H1 (cell line): ENCODE data around the gene MCC. TPM values are rescaled to one million over a fixed set of nuclear protein-coding genes. Genes with fewer than 3 reads are reported as not detected.

Experiments used
- CTCF ChIA-PET: fragments of 300-600 bp; sonication (Branson Sonifier 250); formaldehyde crosslinking; loops from one replicate; lab custom pipeline; 2021; ENCODE audit not compliant: partially characterized antibody; lab: Charles Lee
- POLR2A ChIA-PET: fragments of 300-600 bp; sonication (Branson Sonifier 250); formaldehyde crosslinking; loops from one replicate; lab custom pipeline; 2021; ENCODE audit warnings: inconsistent platforms; ENCODE audit not compliant: partially characterized antibody; lab: Charles Lee
- DNase-seq, 2 experiments: peaks; one replicate each; pipeline versions ENCODE4 v3.0.0 to v3.0.0-alpha.2; 2010 to 2022; ENCODE audit warnings: low spot score in 2 of 2, low read depth in 1 of 2, mixed read lengths in 1 of 2
- FAIRE-seq: peaks from 2 replicates; lab custom pipeline; 2011; peaks lifted over from hg19 to GRCh38; lab: Jason Lieb, UNC
- H2AFZ ChIP-seq: 2 replicates; pipeline ENCODE4 v1.8.1; 2012; ENCODE audit warnings: low read length, inconsistent platforms
- H2AK5ac ChIP-seq: 2 replicates; pipeline ENCODE4 v1.6.1; 2013; ENCODE audit warnings: low read depth, low read length
- H2BK120ac ChIP-seq: replicated peaks from 2 replicates; pipeline ENCODE3; 2013; ENCODE audit warnings: low read depth, low read length, inconsistent platforms
- H2BK12ac ChIP-seq: 2 replicates; pipeline ENCODE4 v1.6.1; 2013; ENCODE audit warnings: low read depth, low read length
- H2BK15ac ChIP-seq: 2 replicates; pipeline ENCODE4 v1.6.1; 2013; ENCODE audit warnings: low read length
- H2BK20ac ChIP-seq: 2 replicates; pipeline ENCODE4 v1.6.1; 2013; ENCODE audit warnings: low read length
- H2BK5ac ChIP-seq: 2 replicates; pipeline ENCODE4 v1.6.1; 2013; ENCODE audit warnings: low read depth, low read length
- H3K14ac ChIP-seq: 2 replicates; pipeline ENCODE4 v1.6.1; 2013; ENCODE audit warnings: inconsistent platforms; ENCODE audit not compliant: insufficient read length
- H3K18ac ChIP-seq: 2 replicates; pipeline ENCODE4 v1.6.1; 2013; ENCODE audit warnings: low read length; ENCODE audit errors: extremely low read depth
- H3K23ac ChIP-seq: 2 replicates; pipeline ENCODE4 v1.6.1; 2013; ENCODE audit warnings: inconsistent platforms; ENCODE audit not compliant: insufficient read length
- H3K23me2 ChIP-seq: 2 replicates; pipeline ENCODE4 v1.6.1; 2013; ENCODE audit warnings: low read depth, low read length
- H3K27ac ChIP-seq: 2 replicates; pipeline ENCODE4 v1.6.1; 2011; ENCODE audit warnings: low read depth, low read length, inconsistent platforms
- H3K27me3 ChIP-seq, 4 experiments: replicated peaks in 1 of 4; 1 replicate in 1 of 4; 2 replicates in 3 of 4; pipeline versions ENCODE4 v1.6.1 to v1.8.1; 2011 to 2013; ENCODE audit warnings: low read length in 3 of 4, mild to moderate bottlenecking in 3 of 4, inconsistent platforms in 2 of 4, mixed read lengths in 2 of 4, moderate library complexity in 1 of 4; ENCODE audit not compliant: control insufficient read depth in 3 of 4, insufficient read depth in 3 of 4; ENCODE audit errors: extremely low read depth in 1 of 4
- H3K36me3 ChIP-seq, 4 experiments: 2 replicates each; pipeline versions ENCODE4 v1.6.1 to v1.8.1; 2011 to 2013; ENCODE audit warnings: mild to moderate bottlenecking in 4 of 4, low read length in 3 of 4, moderate library complexity in 2 of 4, control low read depth in 1 of 4, inconsistent platforms in 1 of 4; ENCODE audit not compliant: insufficient read depth in 4 of 4, control insufficient read depth in 2 of 4
- H3K4ac ChIP-seq: replicated peaks from 2 replicates; pipeline ENCODE3; 2013; ENCODE audit warnings: low read length, low read depth, mixed read lengths, inconsistent platforms; ENCODE audit not compliant: insufficient read length
- H3K4me1 ChIP-seq, 4 experiments: replicated peaks in 1 of 4; 1 replicate in 1 of 4; 2 replicates in 3 of 4; pipeline versions ENCODE4 v1.6.1 to v1.8.1; 2011 to 2013; ENCODE audit warnings: low read length in 3 of 4, inconsistent platforms in 2 of 4, mixed read lengths in 1 of 4; ENCODE audit not compliant: insufficient read depth in 4 of 4, control insufficient read depth in 3 of 4
- H3K4me2 ChIP-seq, 2 experiments: 2 replicates each; pipeline versions ENCODE4 v1.6.1 to v1.8.1; 2011 to 2013; ENCODE audit warnings: low read depth in 2 of 2, low read length in 2 of 2, control low read depth in 1 of 2, inconsistent platforms in 1 of 2, mild to moderate bottlenecking in 1 of 2; ENCODE audit not compliant: insufficient read depth in 1 of 2
- H3K4me3 ChIP-seq, 4 experiments: fragments of 200-600, 300-600 bp in 1 of 4; sonication (generic), shearing (Covaris generic), sonication (Bioruptor Twin) in 1 of 4; 2 replicates each; pipeline versions ENCODE4 v1.5.1 to v1.8.1; 2011 to 2016; ENCODE audit warnings: low read length in 4 of 4, low read depth in 3 of 4, control low read depth in 2 of 4, inconsistent platforms in 2 of 4, mild to moderate bottlenecking in 2 of 4, mixed read lengths in 1 of 4, moderate library complexity in 1 of 4; ENCODE audit not compliant: insufficient read depth in 2 of 4; ENCODE audit errors: extremely low read depth in 1 of 4
- H3K56ac ChIP-seq: replicated peaks from 2 replicates; pipeline ENCODE3; 2013; ENCODE audit warnings: low read depth, mild to moderate bottlenecking, mixed read lengths, low read length, inconsistent platforms; ENCODE audit not compliant: insufficient read length
- H3K79me1 ChIP-seq: 2 replicates; pipeline ENCODE4 v1.6.1; 2013; ENCODE audit warnings: low read depth, low read length, control low read depth
- H3K79me2 ChIP-seq, 2 experiments: 2 replicates each; pipeline versions ENCODE4 v1.6.1 to v1.8.1; 2012 to 2013; ENCODE audit warnings: low read length in 2 of 2, mild to moderate bottlenecking in 2 of 2, inconsistent platforms in 1 of 2; ENCODE audit not compliant: insufficient read depth in 2 of 2, control insufficient read depth in 1 of 2
- H3K9ac ChIP-seq, 4 experiments: replicated peaks in 1 of 4; 1 replicate in 1 of 4; 2 replicates in 3 of 4; pipeline versions ENCODE4 v1.6.1 to v1.8.1; 2011 to 2013; ENCODE audit warnings: low read depth in 3 of 4, low read length in 3 of 4, control low read depth in 2 of 4, mild to moderate bottlenecking in 2 of 4, moderate library complexity in 2 of 4, inconsistent platforms in 1 of 4; ENCODE audit errors: extremely low read depth in 1 of 4
- H3K9me3 ChIP-seq, 2 experiments: 2 replicates each; pipeline versions ENCODE4 v1.6.1 to v1.8.1; 2012 to 2013; ENCODE audit warnings: mild to moderate bottlenecking in 2 of 2, moderate library complexity in 2 of 2, control low read depth in 1 of 2, inconsistent platforms in 1 of 2, low read depth in 1 of 2, low read length in 1 of 2, mixed read lengths in 1 of 2; ENCODE audit not compliant: insufficient read depth in 2 of 2
- H4K20me1 ChIP-seq, 2 experiments: replicated peaks in 1 of 2; 2 replicates each; pipeline versions ENCODE3 to v1.8.1; 2011 to 2013; ENCODE audit warnings: inconsistent platforms in 2 of 2, low read length in 2 of 2, mild to moderate bottlenecking in 1 of 2; ENCODE audit not compliant: insufficient read depth in 2 of 2, control insufficient read depth in 1 of 2
- H4K5ac ChIP-seq: 2 replicates; pipeline ENCODE4 v1.6.1; 2013; ENCODE audit warnings: low read length, low read depth, mixed read lengths, inconsistent platforms; ENCODE audit not compliant: insufficient read length
- H4K8ac ChIP-seq: 2 replicates; pipeline ENCODE4 v1.8.0; 2013; ENCODE audit warnings: mild to moderate bottlenecking, moderate library complexity, low read length, inconsistent platforms; ENCODE audit not compliant: insufficient read depth; ENCODE audit errors: extremely low read depth
- H4K91ac ChIP-seq: replicated peaks from 2 replicates; pipeline ENCODE3; 2013; ENCODE audit warnings: low read length, mixed read lengths, inconsistent platforms; ENCODE audit not compliant: insufficient read length
- CBX8 ChIP-seq: fragments of 300-800, 300-1000 bp; sonication (generic); IDR thresholded peaks from 2 replicates; pipeline ENCODE4 v1.7.1; 2016; ENCODE audit warnings: low read depth, low read length, borderline replicate concordance
- CHD1 ChIP-seq: IDR thresholded peaks from 2 replicates; pipeline ENCODE4 v1.6.1; 2012; ENCODE audit warnings: low read depth, low read length, improper control_type of control experiment
- GABPA ChIP-seq: IDR thresholded peaks from 2 replicates; pipeline ENCODE4 v1.6.1; 2011; ENCODE audit warnings: mild to moderate bottlenecking, low read length, moderate library complexity, borderline replicate concordance; ENCODE audit not compliant: insufficient read depth
- NANOG ChIP-seq: IDR thresholded peaks from 2 replicates; pipeline ENCODE4 v1.6.1; 2011; ENCODE audit warnings: low read length, low read depth, mild to moderate bottlenecking, inconsistent platforms; ENCODE audit not compliant: insufficient read depth, poor library complexity, severe bottlenecking
- PHF8 ChIP-seq: fragments of 200-600 bp; sonication (generic); conservative IDR thresholded peaks from 2 replicates; pipeline ENCODE4 v1.7.1; 2012; ENCODE audit warnings: low read depth, mild to moderate bottlenecking, inconsistent platforms, low read length, moderate library complexity
- RFX5 ChIP-seq: IDR thresholded peaks from 2 replicates; pipeline ENCODE4 v1.6.1; 2011; ENCODE audit warnings: low read depth, low read length, improper control_type of control experiment, borderline replicate concordance
- SAP30 ChIP-seq: fragments of 300-600 bp; sonication (generic); IDR thresholded peaks from 2 replicates; pipeline ENCODE4 v1.7.1; 2012; ENCODE audit warnings: low read length, moderate library complexity, mild to moderate bottlenecking, inconsistent platforms; ENCODE audit not compliant: insufficient read depth, insufficient replicate concordance
- SIN3A ChIP-seq, 2 experiments: IDR thresholded peaks in 1 of 2; conservative IDR thresholded peaks in 1 of 2; 2 replicates each; pipeline ENCODE4 v1.6.1; 2011 to 2012; ENCODE audit warnings: low read length in 2 of 2, improper control_type of control experiment in 1 of 2, low read depth in 1 of 2, mild to moderate bottlenecking in 1 of 2
- SIX5 ChIP-seq: IDR thresholded peaks from 2 replicates; pipeline ENCODE4 v1.6.1; 2011; ENCODE audit warnings: mild to moderate bottlenecking, low read depth, low read length
- SP1 ChIP-seq: IDR thresholded peaks from 2 replicates; pipeline ENCODE4 v1.6.1; 2011; ENCODE audit warnings: low read depth, low read length
- WGBS, 2 experiments: shearing (Covaris generic) in 1 of 2; methylation state at CpG; one replicate each; pipeline versions ENCODE4 v1.1.6 to v1.1.7; 2013 to 2015; ENCODE audit warnings: low lambda C conversion rate in 2 of 2, mixed read lengths in 2 of 2, inconsistent platforms in 1 of 2, low coverage in 1 of 2, missing lambda C conversion rate in 1 of 2; ENCODE audit not compliant: insufficient replicate concordance in 2 of 2, insufficient coverage in 1 of 2, insufficient read length in 1 of 2; ENCODE audit errors: extremely low coverage in 1 of 2, missing lambda C conversion rate in 1 of 2; 5-methylcytosine and 5-hydroxymethylcytosine counted together
- polyA plus RNA-seq, 7 experiments: library from polyadenylated mRNA; depleted of rRNA in 3 of 7; stranded (reverse) in 5 of 7; unstranded in 2 of 7; fragments of >200 nt in 5 of 7; fragments of 200-250 nt in 2 of 7; gene quantifications; 1 replicate in 5 of 7; 2 replicates in 1 of 7; 4 replicates in 1 of 7; pipeline versions ENCODE4 v1.2.1 to v1.2.3, GENCODE V29; 2011 to 2013; ENCODE audit warnings: missing spikeins in 2 of 7, mixed read lengths in 2 of 7
- total RNA-seq: library from RNA; stranded (reverse); fragmentation: NEBNext Ultra II Directional; extraction: Animal tissue kit (Norgen Biotek cat#: 25700); gene quantifications from 2 replicates; pipeline ENCODE4 v1.2.1, GENCODE V29; 2021
- TF ChIP-seq, protein P1 (sequence below): IDR thresholded peaks from 2 replicates; pipeline ENCODE4 v1.6.1; 2011; ENCODE audit warnings: low read length, improper control_type of control experiment

The MCC gene
- total and polyA plus RNA-seq, 2 of the 8 experiments (the other 6 are each of a cell fraction or from before 2014, with no cell fraction given): 2.6 to 18.3 TPM

- Histone ChIP-seq H2BK15ac (no peak overlapping the region), H3K4ac (no peak overlapping the region), H3K27ac (no peak overlapping the region), H4K5ac (no peak overlapping the region), H3K4me1 (peaks cover 2 to 10% (median 4%) of the 10 kb centered on the region in 4 experiments; a peak in 6 of 7 replicates), H3K9ac (no peak overlapping the region), H3K4me3 (no peak overlapping the region), H4K20me1 (no peaks in the 10 kb centered on the region), H3K23ac (no peak overlapping the region), H3K36me3 (no peaks in the 10 kb centered on the region), H2BK20ac (no peak overlapping the region), H3K79me2 (no peaks in the 10 kb centered on the region), H2BK120ac (no peak overlapping the region), H3K4me2 (no peak overlapping the region), H3K27me3 (no peaks in the 10 kb centered on the region), H3K18ac (no peak overlapping the region), H3K56ac (no peak overlapping the region), H4K8ac (no peak overlapping the region), H3K14ac (no peak overlapping the region), H3K23me2 (no peaks in the 10 kb centered on the region), H2AFZ (no peak overlapping the region), H3K9me3 (no peaks in the 10 kb centered on the region), H2BK12ac (no peak overlapping the region), H4K91ac (no peak overlapping the region), H2BK5ac (no peak overlapping the region), H3K79me1 (no peaks in the 10 kb centered on the region), H2AK5ac (no peak overlapping the region)
- POLR2A ChIA-PET: no interaction called here
- no peak for FAIRE-seq
- CTCF ChIA-PET: interaction anchor here (0.6 to 2.8 kb wide), 3 partner anchors 33 to 258 kb away, joined by 3 to 13 read pairs (median 3); no protein-coding TSS in a partner anchor
- 85% methylated on average over 14 of the region's 14 CpGs; no CpG with 5 or more reads in 1 of the 2 experiments for WGBS, 2 experiments
- DNase-seq: peak in 1 of 2 experiments; percentile 38
- TF ChIP-seq RFX5 (no peak), GABPA (no peak), SAP30 (no peak), CHD1 (no peak), NANOG (no peak), CBX8 (no peak), SP1 (no peak), SIN3A (conservative IDR thresholded peaks at IDR 0.05 in 1 of 2, IDR thresholded peaks at IDR 0.05 in 1 of 2; ENCODE audit: low read depth in 1 of 2, low read length in 2 of 2) (no peak), PHF8 (no peak), SIX5 (no peak)
- TF ChIP-seq, protein P1, sequence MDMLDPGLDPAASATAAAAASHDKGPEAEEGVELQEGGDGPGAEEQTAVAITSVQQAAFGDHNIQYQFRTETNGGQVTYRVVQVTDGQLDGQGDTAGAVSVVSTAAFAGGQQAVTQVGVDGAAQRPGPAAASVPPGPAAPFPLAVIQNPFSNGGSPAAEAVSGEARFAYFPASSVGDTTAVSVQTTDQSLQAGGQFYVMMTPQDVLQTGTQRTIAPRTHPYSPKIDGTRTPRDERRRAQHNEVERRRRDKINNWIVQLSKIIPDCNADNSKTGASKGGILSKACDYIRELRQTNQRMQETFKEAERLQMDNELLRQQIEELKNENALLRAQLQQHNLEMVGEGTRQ: no peak
Measured at GRCh38 chr5:113039229-113039933, 448.9 kb downstream of the MCC start.
